Choroid plexus epithelial cell (primary cell): ENCODE results near the gene MAPKAP1.

Experiments used
- DNase-seq: peaks from one replicate; pipeline ENCODE4 v3.0.0-alpha.2; 2010; ENCODE audit warnings: low read depth
- H3K4me3 ChIP-seq: 2 replicates; pipeline ENCODE4 v1.5.1; 2011; ENCODE audit warnings: low read depth, mild to moderate bottlenecking, control low read depth, low read length, moderate library complexity
- TF ChIP-seq, protein P1 (sequence below): conservative IDR thresholded peaks from 2 replicates; pipeline ENCODE4 v1.5.1; 2011; ENCODE audit warnings: low read depth, mild to moderate bottlenecking, control low read depth, inconsistent platforms, low read length, moderate library complexity

The MAPKAP1 gene

DNA sequence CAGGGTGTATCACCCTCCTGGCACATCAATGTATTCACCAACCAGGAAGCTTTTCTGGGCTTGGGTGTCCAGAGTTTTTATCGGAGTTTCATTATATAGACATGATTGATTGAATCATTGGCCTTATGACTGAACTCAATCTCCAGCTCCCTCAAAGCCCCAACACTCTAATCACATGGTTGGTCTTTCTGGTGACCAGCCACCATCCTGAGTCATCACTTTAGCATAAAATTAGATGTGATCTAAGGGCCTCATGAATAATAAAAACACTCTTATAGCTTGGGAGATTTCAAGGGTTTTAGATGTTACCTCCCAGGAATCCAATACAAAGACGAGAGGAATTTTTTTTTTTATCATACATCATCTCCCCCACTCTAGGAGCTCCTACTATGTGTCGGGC, 32.4 kb upstream of the MAPKAP1 start:
- H3K4me3 ChIP-seq = no peak overlapping the region
- DNase-seq = no peak
- TF ChIP-seq, protein P1, sequence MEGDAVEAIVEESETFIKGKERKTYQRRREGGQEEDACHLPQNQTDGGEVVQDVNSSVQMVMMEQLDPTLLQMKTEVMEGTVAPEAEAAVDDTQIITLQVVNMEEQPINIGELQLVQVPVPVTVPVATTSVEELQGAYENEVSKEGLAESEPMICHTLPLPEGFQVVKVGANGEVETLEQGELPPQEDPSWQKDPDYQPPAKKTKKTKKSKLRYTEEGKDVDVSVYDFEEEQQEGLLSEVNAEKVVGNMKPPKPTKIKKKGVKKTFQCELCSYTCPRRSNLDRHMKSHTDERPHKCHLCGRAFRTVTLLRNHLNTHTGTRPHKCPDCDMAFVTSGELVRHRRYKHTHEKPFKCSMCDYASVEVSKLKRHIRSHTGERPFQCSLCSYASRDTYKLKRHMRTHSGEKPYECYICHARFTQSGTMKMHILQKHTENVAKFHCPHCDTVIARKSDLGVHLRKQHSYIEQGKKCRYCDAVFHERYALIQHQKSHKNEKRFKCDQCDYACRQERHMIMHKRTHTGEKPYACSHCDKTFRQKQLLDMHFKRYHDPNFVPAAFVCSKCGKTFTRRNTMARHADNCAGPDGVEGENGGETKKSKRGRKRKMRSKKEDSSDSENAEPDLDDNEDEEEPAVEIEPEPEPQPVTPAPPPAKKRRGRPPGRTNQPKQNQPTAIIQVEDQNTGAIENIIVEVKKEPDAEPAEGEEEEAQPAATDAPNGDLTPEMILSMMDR = no peak

DNA sequence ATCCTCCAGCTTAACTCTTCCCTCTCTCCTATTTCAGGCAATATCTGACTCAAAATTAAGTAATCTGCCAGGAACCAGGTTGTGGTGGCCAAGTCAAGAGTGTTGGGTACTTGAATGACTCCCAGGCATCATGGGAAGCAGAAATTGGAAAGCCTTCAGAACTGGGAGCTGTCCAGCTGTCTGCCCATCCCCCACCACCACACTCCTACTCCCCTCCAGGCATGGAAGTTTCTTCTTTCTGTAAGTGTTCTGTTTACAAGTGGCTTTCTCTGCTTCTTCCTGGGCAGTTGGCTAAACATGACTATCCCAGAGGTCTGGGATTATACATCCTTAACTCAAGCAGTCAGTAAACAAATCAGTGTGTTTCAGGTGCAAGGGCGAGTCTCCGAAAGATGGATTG, 25.6 kb upstream of the MAPKAP1 start:
- TF ChIP-seq, protein P1 = no peak
- no peak overlapping the region for H3K4me3 ChIP-seq
- DNase-seq = peak; percentile 15

DNA sequence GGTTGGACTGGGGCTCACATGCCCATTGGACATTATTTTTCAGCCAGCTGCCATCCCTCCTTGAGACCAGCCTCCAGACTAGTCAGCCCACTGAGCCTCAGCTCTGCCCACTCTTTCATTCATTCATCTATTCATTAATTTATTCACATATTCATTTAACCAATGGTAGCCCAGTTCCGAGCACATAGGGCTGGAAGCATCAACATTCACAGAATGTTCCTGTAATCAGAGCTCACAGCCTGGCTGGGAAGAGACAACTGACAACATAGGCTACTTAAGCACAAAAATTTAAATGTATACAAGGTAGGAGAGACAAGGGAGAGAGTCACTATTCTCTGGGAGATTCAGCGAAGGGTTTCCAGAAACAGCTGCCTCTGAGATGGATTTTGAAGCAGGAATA, 23.2 kb upstream of the MAPKAP1 start:
- TF ChIP-seq, protein P1 = no peak
- H3K4me3 ChIP-seq = no peak overlapping the region
- no peak for DNase-seq

DNA sequence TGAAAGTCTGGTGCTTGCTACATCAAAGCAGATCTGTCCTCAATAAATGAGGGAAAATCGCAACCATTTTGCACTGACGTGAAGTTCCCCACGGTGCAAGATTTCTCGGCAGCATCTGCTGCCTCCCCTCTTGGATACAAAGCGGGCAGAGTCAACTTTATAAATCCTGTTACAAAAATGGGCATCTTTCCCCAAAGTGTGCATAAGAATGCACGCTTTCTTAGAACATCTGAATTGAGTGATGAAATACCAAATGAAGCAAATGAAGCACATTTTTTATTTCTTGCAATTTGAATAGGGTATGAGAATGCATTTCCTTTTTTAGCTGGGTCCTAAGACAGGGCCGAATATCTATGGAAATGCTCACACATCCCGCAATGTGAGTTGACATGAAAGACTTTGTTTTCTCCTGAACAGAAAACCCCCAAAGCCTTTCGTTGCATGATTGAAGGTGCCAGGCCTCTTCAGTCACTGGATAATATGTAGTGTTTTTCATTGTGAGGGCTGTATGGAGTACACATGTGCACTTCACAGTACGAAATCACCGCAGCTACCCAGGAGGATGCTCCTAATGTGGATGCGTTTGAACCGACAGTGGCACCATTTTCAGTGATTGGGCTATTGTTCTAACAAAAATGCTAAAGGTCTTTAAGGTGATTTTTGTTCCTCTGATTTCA, 19.6 kb upstream of the MAPKAP1 start:
- TF ChIP-seq, protein P1 = no peak
- no peak for DNase-seq
- H3K4me3 ChIP-seq = no peak overlapping the region

DNA sequence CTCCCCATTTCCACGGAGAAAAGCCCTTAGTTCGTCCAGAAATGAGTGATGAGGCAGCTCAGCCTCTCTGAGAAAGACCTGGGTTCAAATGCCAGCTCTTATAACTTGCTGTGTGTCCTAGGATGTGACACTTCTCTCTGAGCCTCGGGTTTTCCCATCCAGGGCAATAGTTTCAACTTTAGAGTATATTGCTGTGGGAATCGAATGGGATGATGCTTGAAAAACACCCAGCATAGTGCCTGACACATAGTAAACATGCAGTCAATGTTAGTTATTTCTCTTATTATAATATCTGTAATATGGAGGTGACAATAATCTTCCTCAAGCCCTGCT, 430 bp upstream of the MAPKAP1 start:
- H3K4me3 ChIP-seq = peak overlapping the region; percentile 88
- no peak for DNase-seq
- TF ChIP-seq, protein P1 = no peak

DNA sequence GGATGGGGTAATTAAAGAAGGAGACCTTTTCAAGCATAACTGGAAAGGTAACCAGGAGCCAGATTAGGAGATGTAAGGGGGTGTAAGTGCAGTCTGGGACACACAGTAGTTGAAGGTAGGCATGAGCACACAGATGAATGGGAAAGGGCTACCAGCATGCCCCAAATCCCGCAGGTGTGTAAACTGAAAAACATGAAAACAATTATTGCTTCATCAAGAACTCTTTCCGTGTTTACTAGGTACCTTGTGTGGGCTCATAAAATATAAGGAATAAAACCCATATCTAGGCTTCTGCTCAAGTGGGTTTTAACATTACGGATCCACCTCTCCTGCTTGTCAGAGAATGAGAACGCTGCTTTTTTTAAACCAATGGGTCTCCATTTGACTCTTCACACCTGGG, 1.1 kb downstream of the MAPKAP1 start:
- TF ChIP-seq, protein P1 = no peak
- DNase-seq = no peak
- H3K4me3 ChIP-seq = peak overlapping the region; percentile 88

DNA sequence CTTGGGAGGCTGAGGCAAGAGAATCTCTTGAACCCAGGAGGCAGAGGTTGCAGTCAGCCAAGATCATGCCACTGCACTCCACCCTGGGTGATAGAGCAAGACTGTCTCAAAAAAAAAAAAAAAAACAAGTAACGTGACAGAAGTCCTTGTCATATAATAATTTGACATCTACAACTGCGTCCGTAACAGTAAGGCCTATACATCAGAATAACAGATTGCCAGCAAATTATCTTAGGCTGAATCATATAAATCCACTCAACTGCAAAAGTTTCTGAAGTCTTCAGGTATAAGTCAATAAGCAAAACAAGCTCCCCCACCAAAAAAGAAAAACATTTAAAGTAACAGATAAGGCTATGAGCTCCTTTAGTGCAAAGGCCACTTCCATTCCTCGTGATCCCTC, 3.3 kb downstream of the MAPKAP1 start:
- no peak for DNase-seq
- H3K4me3 ChIP-seq = no peak overlapping the region
- TF ChIP-seq, protein P1 = no peak
